GM12873 (cell line): ENCODE results near the gene KCNJ4.
A peak's percentile ranks its signal among the peaks of the same experiment; 100 is the strongest.

Experiments used
- CTCF ChIP-seq: IDR thresholded peaks from 2 replicates; pipeline ENCODE4 v1.5.1; 2012; ENCODE audit warnings: low read depth, mild to moderate bottlenecking, moderate library complexity, low read length, control low read depth; ENCODE audit not compliant: insufficient read depth; ENCODE audit errors: missing control alignments

Gene KCNJ4

GRCh38 chr22:38413085-38414008 is 41.7 kb downstream of the KCNJ4 start:
- TF ChIP-seq CTCF = no peak

- TF ChIP-seq CTCF = peak; percentile 77
Observed at GRCh38 chr22:38412435-38413084, 42.4 kb downstream of the KCNJ4 start.

- no peak for TF ChIP-seq CTCF
Observed at GRCh38 chr22:38411016-38411415, 44.0 kb downstream of the KCNJ4 start.

- no peak for TF ChIP-seq CTCF
Observed at GRCh38 chr22:38406617-38407016, 48.4 kb downstream of the KCNJ4 start.

- TF ChIP-seq CTCF = no peak
Observed at GRCh38 chr22:38404419-38404818, 50.6 kb downstream of the KCNJ4 start.

GRCh38 chr22:38403812-38404211 is 51.2 kb downstream of the KCNJ4 start:
- no peak for TF ChIP-seq CTCF

GRCh38 chr22:38402204-38402603 is 52.8 kb downstream of the KCNJ4 start:
- TF ChIP-seq CTCF = no peak
